CD4-positive, alpha-beta T cell treated with Interleukin-2 at 100 ng/mL for 4 hours (primary cell): ENCODE measurements around the gene FRAS1.
"Not testable (repeated sequence)": the region's sequence is repeated elsewhere in the genome, so short reads cannot be mapped to it uniquely, and the experiment has no call there.

ENCODE experiments used
- DNase-seq: peaks from one replicate; pipeline ENCODE4 v3.0.0-alpha.2; 2020; ENCODE audit warnings: low spot score

The FRAS1 gene

GRCh38 chr4:78057135-78057599, at the start of gene FRAS1:
FRAS1 (plus strand) TSS chr4:78057323; CDS start chr4:78058010, 687 bp downstream.
- DNase-seq, result no peak

GRCh38 chr4:78011003-78011402, 46.1 kb upstream of the FRAS1 start:
- not testable (repeated sequence) for DNase-seq

- DNase-seq, result no peak
These were observed 41.9 kb upstream of the FRAS1 start for GRCh38 chr4:78014889-78015886.

- no peak for DNase-seq
These were observed 38.7 kb upstream of the FRAS1 start for GRCh38 chr4:78018271-78019049.

GRCh38 chr4:78019414-78019813, 37.7 kb upstream of the FRAS1 start:
- DNase-seq, result no peak

- no peak for DNase-seq
These were observed 36.4 kb upstream of the FRAS1 start for GRCh38 chr4:78020677-78021076.

- DNase-seq, result no peak
These were observed 34.6 kb upstream of the FRAS1 start for GRCh38 chr4:78022517-78022916.

- no peak for DNase-seq
These were observed 33.0 kb upstream of the FRAS1 start for GRCh38 chr4:78024085-78024484.

- DNase-seq, result no peak
These were observed 32.5 kb upstream of the FRAS1 start for GRCh38 chr4:78024576-78025091.

- DNase-seq, result no peak
These were observed 25.6 kb upstream of the FRAS1 start for GRCh38 chr4:78031417-78031950.

- no peak for DNase-seq
These were observed 24.7 kb upstream of the FRAS1 start for GRCh38 chr4:78032446-78032845.

GRCh38 chr4:78032929-78033328, 24.2 kb upstream of the FRAS1 start:
- DNase-seq, result no peak

GRCh38 chr4:78033861-78034260, 23.3 kb upstream of the FRAS1 start:
- DNase-seq, result no peak

GRCh38 chr4:78038704-78039103, 18.4 kb upstream of the FRAS1 start:
- DNase-seq, result no peak

GRCh38 chr4:78039678-78040077, 17.4 kb upstream of the FRAS1 start:
- DNase-seq, result no peak

- DNase-seq, result no peak
These were observed 16.7 kb upstream of the FRAS1 start for GRCh38 chr4:78040431-78040830.

- DNase-seq, result no peak
These were observed 9.8 kb upstream of the FRAS1 start for GRCh38 chr4:78047366-78047765.

- DNase-seq, result no peak
These were observed 626 bp upstream of the FRAS1 start for GRCh38 chr4:78056265-78057129.

- no peak for DNase-seq
These were observed 752 bp downstream of the FRAS1 start for GRCh38 chr4:78057600-78058550.
